22Rv1 (cell line): ENCODE results near the gene LUC7L2.
A peak's percentile ranks its signal among the peaks of the same experiment; 100 is the strongest.

Source experiments
- H3K27ac ChIP-seq: fragments of 450-650 bp; 2 replicates; pipeline ENCODE4 v1.5.1; 2017
- CTCF ChIP-seq: fragments of 450-650 bp; IDR thresholded peaks from 2 replicates; pipeline ENCODE4 v1.5.1; 2017; ENCODE audit warnings: mild to moderate bottlenecking
- ZFX ChIP-seq: fragments of 450-650 bp; IDR thresholded peaks from 2 replicates; pipeline ENCODE4 v1.6.1; 2017; ENCODE audit warnings: antibody characterized with exemption, borderline replicate concordance

LUC7L2 gene

GRCh38 chr7:139424004-139424403 is 64.3 kb downstream of the LUC7L2 start:
- H3K27ac ChIP-seq = 0 out of 2 replicates have a peak overlapping the region, but pooled peaks have one; percentile 2
- TF ChIP-seq CTCF (no peak), ZFX (no peak)

- H3K27ac ChIP-seq = 0 out of 2 replicates have a peak overlapping the region, but pooled peaks have one; percentile 6
These were observed 66.0 kb downstream of the LUC7L2 start for GRCh38 chr7:139425701-139426100.

GRCh38 chr7:139426258-139427028 is 66.7 kb downstream of the LUC7L2 start:
- TF ChIP-seq CTCF (no peak), ZFX (no peak)
- H3K27ac ChIP-seq = 0 out of 2 replicates have a peak overlapping the region, but pooled peaks have one; percentile 6

- TF ChIP-seq CTCF (no peak), ZFX (no peak)
- no peak overlapping the region for H3K27ac ChIP-seq
These were observed 67.3 kb downstream of the LUC7L2 start for GRCh38 chr7:139427029-139427420.

- TF ChIP-seq CTCF (no peak), ZFX (no peak)
- H3K27ac ChIP-seq = no peak overlapping the region
These were observed 68.1 kb downstream of the LUC7L2 start for GRCh38 chr7:139427788-139428187.

- peak overlapping the region; percentile 84 for H3K27ac ChIP-seq
These were observed 70.0 kb downstream of the LUC7L2 start for GRCh38 chr7:139429735-139430134.

- TF ChIP-seq CTCF (no peak), ZFX (no peak)
- H3K27ac ChIP-seq = peak overlapping the region; percentile 84
These were observed 70.7 kb downstream of the LUC7L2 start for GRCh38 chr7:139430443-139430842.

GRCh38 chr7:139431010-139431409 is 71.3 kb downstream of the LUC7L2 start:
- TF ChIP-seq ZFX (no peak), CTCF (no peak)
- H3K27ac ChIP-seq = peak overlapping the region; percentile 84
